IMR-90 (cell line): ENCODE measurements around the gene CLK2. TPM values are rescaled to one million over a fixed set of nuclear protein-coding genes. Genes with fewer than 3 reads are reported as not detected.

Experiments
- ATAC-seq: fragments of 200-7000 bp; cut with Tn5 transposase; 2 replicates; pipeline ENCODE4 v1.9.1; 2020; ENCODE audit warnings: low read depth, mild to moderate bottlenecking, moderate library complexity
- BruUV-seq: library from RNA; stranded (reverse); fragments of 400-500 nt; replicated peaks from 2 replicates; lab custom pipeline; 2021; lab: Mats Ljungman, UMichigan
- CTCF ChIA-PET: fragments of 300-600 bp; formaldehyde crosslinking; extraction: SDS; loops from one replicate; lab custom pipeline; 2021; ENCODE audit warnings: antibody characterized with exemption; lab: Yijun Ruan, JAX
- POLR2A ChIA-PET: fragments of 300-600 bp; sonication (Branson Sonifier 250); formaldehyde crosslinking; loops from one replicate; lab custom pipeline; 2022; ENCODE audit warnings: antibody characterized with exemption; ENCODE audit not compliant: unreplicated experiment; lab: Charles Lee
- DNase-seq: peaks from one replicate; pipeline ENCODE4 v3.0.0; 2013
- H2AFZ ChIP-seq: replicated peaks from 2 replicates; pipeline ENCODE3; 2013; ENCODE audit warnings: low read length, mild to moderate bottlenecking; ENCODE audit not compliant: poor library complexity
- H2AK5ac ChIP-seq: 2 replicates; pipeline ENCODE4 v1.6.1; 2013; ENCODE audit warnings: low read depth, low read length, inconsistent platforms
- H2AK9ac ChIP-seq: replicated peaks from 2 replicates; pipeline ENCODE3; 2013; ENCODE audit warnings: mild to moderate bottlenecking, low read depth, low read length, moderate library complexity; ENCODE audit not compliant: poor library complexity
- H2BK120ac ChIP-seq: 2 replicates; pipeline ENCODE4 v1.6.1; 2013; ENCODE audit warnings: low read depth, low read length, inconsistent platforms
- H2BK15ac ChIP-seq: 3 replicates; pipeline ENCODE4 v1.6.1; 2013; ENCODE audit warnings: low read depth, low read length, inconsistent platforms
- H2BK20ac ChIP-seq: 2 replicates; pipeline ENCODE4 v1.6.1; 2013; ENCODE audit warnings: low read depth, mild to moderate bottlenecking, inconsistent platforms, low read length, moderate library complexity
- H2BK5ac ChIP-seq: 2 replicates; pipeline ENCODE4 v1.6.1; 2013; ENCODE audit warnings: mild to moderate bottlenecking, low read depth, low read length, inconsistent platforms; ENCODE audit not compliant: poor library complexity, severe bottlenecking
- H3K14ac ChIP-seq: replicated peaks from 2 replicates; pipeline ENCODE4 v1.6.1; 2013; ENCODE audit warnings: low read depth, low read length, inconsistent platforms
- H3K18ac ChIP-seq: 2 replicates; pipeline ENCODE4 v1.6.1; 2013; ENCODE audit warnings: low read depth, low read length, control low read depth
- H3K23ac ChIP-seq: 2 replicates; pipeline ENCODE4 v1.6.1; 2013; ENCODE audit warnings: low read depth, low read length, inconsistent platforms
- H3K27ac ChIP-seq: 2 replicates; pipeline ENCODE4 v1.5.1; 2013; ENCODE audit warnings: mild to moderate bottlenecking, control low read depth, low read length; ENCODE audit not compliant: insufficient read depth
- H3K27me3 ChIP-seq: 2 replicates; pipeline ENCODE4 v1.6.1; 2013; ENCODE audit warnings: low read length; ENCODE audit not compliant: control insufficient read depth, insufficient read depth
- H3K36me3 ChIP-seq: 2 replicates; pipeline ENCODE4 v1.6.1; 2013; ENCODE audit warnings: low read length, mixed read lengths; ENCODE audit not compliant: control insufficient read depth, insufficient read depth
- H3K4ac ChIP-seq: 2 replicates; pipeline ENCODE4 v1.6.1; 2013; ENCODE audit warnings: low read depth, low read length, inconsistent platforms
- H3K4me1 ChIP-seq: 2 replicates; pipeline ENCODE4 v1.6.1; 2013; ENCODE audit warnings: low read length, mixed read lengths; ENCODE audit not compliant: control insufficient read depth, insufficient read depth
- H3K4me2 ChIP-seq: 2 replicates; pipeline ENCODE4 v1.6.1; 2013; ENCODE audit warnings: low read depth, mild to moderate bottlenecking, control low read depth, low read length, moderate library complexity
- H3K4me3 ChIP-seq: 2 replicates; pipeline ENCODE4 v1.5.1; 2013; ENCODE audit warnings: low read depth, mild to moderate bottlenecking, control low read depth, low read length, moderate library complexity; ENCODE audit not compliant: insufficient read depth
- H3K56ac ChIP-seq: 2 replicates; pipeline ENCODE4 v1.6.1; 2013; ENCODE audit warnings: low read length, inconsistent platforms; ENCODE audit not compliant: insufficient read depth; ENCODE audit errors: extremely low read depth
- H3K79me1 ChIP-seq, 2 experiments: 2 replicates each; pipeline ENCODE4 v1.6.1; 2013; ENCODE audit warnings: low read length in 2 of 2, inconsistent platforms in 1 of 2, low read depth in 1 of 2
- H3K9ac ChIP-seq: 2 replicates; pipeline ENCODE4 v1.6.1; 2013; ENCODE audit warnings: low read depth, low read length, control low read depth
- H3K9me1 ChIP-seq: 2 replicates; pipeline ENCODE4 v1.6.1; 2013; ENCODE audit warnings: low read length, inconsistent platforms; ENCODE audit not compliant: insufficient read depth
- H3K9me3 ChIP-seq: 2 replicates; pipeline ENCODE4 v1.6.1; 2013; ENCODE audit warnings: low read length; ENCODE audit not compliant: control insufficient read depth, insufficient read depth
- H4K20me1 ChIP-seq: 2 replicates; pipeline ENCODE4 v1.6.1; 2013; ENCODE audit warnings: low read length, inconsistent platforms; ENCODE audit not compliant: insufficient read depth
- H4K5ac ChIP-seq: 2 replicates; pipeline ENCODE4 v1.6.1; 2013; ENCODE audit warnings: mild to moderate bottlenecking, low read depth, low read length, control low read depth
- H4K8ac ChIP-seq, 2 experiments: 2 replicates each; pipeline ENCODE4 v1.6.1; 2013; ENCODE audit warnings: low read depth in 2 of 2, low read length in 2 of 2, control low read depth in 1 of 2, inconsistent platforms in 1 of 2
- H4K91ac ChIP-seq: 2 replicates; pipeline ENCODE4 v1.6.1; 2013; ENCODE audit warnings: low read depth, low read length, inconsistent platforms; ENCODE audit not compliant: insufficient read depth
- CEBPB ChIP-seq: IDR thresholded peaks from 2 replicates; pipeline ENCODE4 v1.6.1; 2012; ENCODE audit warnings: low read depth, low read length, improper control_type of control experiment
- MXI1 ChIP-seq: IDR thresholded peaks from 2 replicates; pipeline ENCODE4 v1.6.1; 2012; ENCODE audit warnings: low read depth, mild to moderate bottlenecking, low read length, moderate library complexity, borderline replicate concordance
- RAD21 ChIP-seq: IDR thresholded peaks from 2 replicates; pipeline ENCODE4 v1.6.1; 2012; ENCODE audit warnings: low read length, improper control_type of control experiment
- SMC3 ChIP-seq: fragments of 150-350 bp; IDR thresholded peaks from 2 replicates; pipeline ENCODE4 v1.6.1; 2016; ENCODE audit warnings: low read depth, mild to moderate bottlenecking, antibody characterized with exemption, low read length, moderate library complexity
- WGBS, 2 experiments: methylation state at CpG; one replicate each; pipeline versions ENCODE4 v1.1.5 to v1.1.7; 2013; ENCODE audit warnings: missing lambda C conversion rate in 2 of 2; ENCODE audit not compliant: insufficient read length in 1 of 2; ENCODE audit errors: extremely low coverage in 2 of 2; 5-methylcytosine and 5-hydroxymethylcytosine counted together
- dilution Hi-C: fragments of 300-500 bp; cut with HindIII; formaldehyde crosslinking; loops from one replicate; pipeline ENCODE4 v1.14.3; 2018; ENCODE audit warnings: low sequenced_read_pairs; ENCODE audit not compliant: unreplicated experiment
- in situ Hi-C: fragments of 300-500 bp; cut with MboI; formaldehyde crosslinking; loops from 3 replicates; pipeline ENCODE4 v1.14.3; 2019; ENCODE audit warnings: low sequenced_read_pairs, inconsistent platforms, mixed read lengths
- intact Hi-C: fragments of 100-400 bp; cut with micrococcal nuclease; formaldehyde crosslinking; loops from 2 replicates; pipeline ENCODE4 v1.10.0; 2022
- polyA plus RNA-seq, 3 experiments: library from polyadenylated mRNA; depleted of rRNA; stranded (reverse); fragments of >200 nt; gene quantifications; 2 replicates each; pipeline ENCODE4 v1.2.3, GENCODE V29; 2012; ENCODE audit warnings: low replicate concordance in 1 of 3
- total RNA-seq: library from RNA; depleted of rRNA; stranded (reverse); fragments of >200 nt; gene quantifications from 2 replicates; pipeline ENCODE4 v1.2.3, GENCODE V29; 2012
- TF ChIP-seq, protein P1 (sequence below): conservative IDR thresholded peaks from 2 replicates; pipeline ENCODE4 v1.5.1; 2012; ENCODE audit warnings: mild to moderate bottlenecking, low read depth, low read length, improper control_type of control experiment

The CLK2 gene
- total and polyA plus RNA-seq, 2 of the 4 experiments (the other 2 are of a cell fraction) = 19.7 to 61.2 TPM

DNA sequence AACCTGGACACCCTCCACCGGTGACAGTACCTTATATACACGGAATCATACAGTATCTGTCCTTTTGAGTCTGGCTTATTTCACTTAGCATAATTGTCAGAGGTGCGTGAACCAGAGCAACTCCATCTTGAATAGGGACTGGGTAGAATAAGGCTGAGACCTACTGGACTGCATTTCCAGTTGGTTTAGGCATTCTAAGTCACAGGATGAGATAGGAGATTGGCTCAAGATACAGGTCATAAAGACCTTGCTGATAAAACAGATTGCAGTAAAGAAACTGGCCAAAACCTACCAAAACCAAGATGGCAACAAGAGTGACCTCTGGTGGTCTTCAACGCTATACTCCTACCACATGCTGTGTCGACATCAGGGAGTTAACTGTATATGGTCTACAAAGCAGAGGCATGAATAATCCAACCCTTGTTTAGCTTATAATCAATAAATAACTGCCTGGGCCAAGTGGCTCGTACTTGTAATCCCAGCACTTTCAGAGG is 34.0 kb upstream of the CLK2 start:
- no peak overlapping the region for H3K14ac ChIP-seq
- in situ Hi-C loops (no loop called here), dilution Hi-C loops (no loop called here), intact Hi-C loops (loop anchor here (5.0 kb wide), 1 partner anchor 45 kb away; the partner anchor contains the start of gene SCAMP3)
- peaks cover 7% of the 10 kb centered on the region; the same call in 1 of the 2 replicates for H3K9me1 ChIP-seq
- no peak overlapping the region for H2AFZ ChIP-seq
- H3K4me3 ChIP-seq = no peak overlapping the region
- no peaks in the 10 kb centered on the region for H4K20me1 ChIP-seq
- ChIA-PET CTCF (interaction anchor here (0.6 to 1.3 kb wide), 3 partner anchors 9 to 66 kb away, joined by 3 to 4 read pairs (median 4); no protein-coding TSS in a partner anchor), POLR2A (no interaction called here)
- H3K4me1 ChIP-seq = peaks cover 4% of the 10 kb centered on the region
- no peak overlapping the region for H2BK20ac ChIP-seq
- H3K4ac ChIP-seq = peak overlapping the region; percentile 33; the same call in 1 of the 2 replicates
- no peak overlapping the region for H4K91ac ChIP-seq
- no peak overlapping the region for H3K4me2 ChIP-seq
- H2AK9ac ChIP-seq = no peak overlapping the region
- H2BK120ac ChIP-seq = no peak overlapping the region
- H2BK5ac ChIP-seq = no peak overlapping the region
- H2AK5ac ChIP-seq = no peak overlapping the region
- no peak overlapping the region; the same call in 1 of the 2 replicates for H3K9ac ChIP-seq
- ATAC-seq (no peak), DNase-seq (peak; percentile 61)
- H4K8ac ChIP-seq = peak overlapping the region; percentile 62 to 89; a peak in 3 of 4 replicates
- H3K56ac ChIP-seq = no peak overlapping the region
- TF ChIP-seq CEBPB (peak; percentile 59; the same call in 1 of the 2 replicates), SMC3 (peak; percentile 27; the same call in 1 of the 2 replicates), MXI1 (no peak), RAD21 (peak; percentile 47)
- TF ChIP-seq, protein P1, sequence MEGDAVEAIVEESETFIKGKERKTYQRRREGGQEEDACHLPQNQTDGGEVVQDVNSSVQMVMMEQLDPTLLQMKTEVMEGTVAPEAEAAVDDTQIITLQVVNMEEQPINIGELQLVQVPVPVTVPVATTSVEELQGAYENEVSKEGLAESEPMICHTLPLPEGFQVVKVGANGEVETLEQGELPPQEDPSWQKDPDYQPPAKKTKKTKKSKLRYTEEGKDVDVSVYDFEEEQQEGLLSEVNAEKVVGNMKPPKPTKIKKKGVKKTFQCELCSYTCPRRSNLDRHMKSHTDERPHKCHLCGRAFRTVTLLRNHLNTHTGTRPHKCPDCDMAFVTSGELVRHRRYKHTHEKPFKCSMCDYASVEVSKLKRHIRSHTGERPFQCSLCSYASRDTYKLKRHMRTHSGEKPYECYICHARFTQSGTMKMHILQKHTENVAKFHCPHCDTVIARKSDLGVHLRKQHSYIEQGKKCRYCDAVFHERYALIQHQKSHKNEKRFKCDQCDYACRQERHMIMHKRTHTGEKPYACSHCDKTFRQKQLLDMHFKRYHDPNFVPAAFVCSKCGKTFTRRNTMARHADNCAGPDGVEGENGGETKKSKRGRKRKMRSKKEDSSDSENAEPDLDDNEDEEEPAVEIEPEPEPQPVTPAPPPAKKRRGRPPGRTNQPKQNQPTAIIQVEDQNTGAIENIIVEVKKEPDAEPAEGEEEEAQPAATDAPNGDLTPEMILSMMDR = peak; percentile 50
- peaks cover 3% of the 10 kb centered on the region for H3K36me3 ChIP-seq
- no TSS peak for BruUV-seq
- H3K79me1 ChIP-seq = peaks cover 14 to 32% of the 10 kb centered on the region in 2 experiments
- no peaks in the 10 kb centered on the region for H3K9me3 ChIP-seq
- no peak overlapping the region for H3K23ac ChIP-seq
- no peak overlapping the region for H4K5ac ChIP-seq
- no peak overlapping the region for H2BK15ac ChIP-seq
- no CpG with 5 or more reads among the region's 6 CpGs for WGBS, 2 experiments
- no peak overlapping the region for H3K18ac ChIP-seq
- H3K27me3 ChIP-seq = no peaks in the 10 kb centered on the region
- H3K27ac ChIP-seq = no peak overlapping the region
